ENCODE measurements around the gene CDH8.

CDH8 gene

GRCh38 chr16:61644736-61645135, 391.5 kb downstream of the CDH8 start:
- no peak for DNase-seq (ENCODE audit: low spot score)

DNA sequence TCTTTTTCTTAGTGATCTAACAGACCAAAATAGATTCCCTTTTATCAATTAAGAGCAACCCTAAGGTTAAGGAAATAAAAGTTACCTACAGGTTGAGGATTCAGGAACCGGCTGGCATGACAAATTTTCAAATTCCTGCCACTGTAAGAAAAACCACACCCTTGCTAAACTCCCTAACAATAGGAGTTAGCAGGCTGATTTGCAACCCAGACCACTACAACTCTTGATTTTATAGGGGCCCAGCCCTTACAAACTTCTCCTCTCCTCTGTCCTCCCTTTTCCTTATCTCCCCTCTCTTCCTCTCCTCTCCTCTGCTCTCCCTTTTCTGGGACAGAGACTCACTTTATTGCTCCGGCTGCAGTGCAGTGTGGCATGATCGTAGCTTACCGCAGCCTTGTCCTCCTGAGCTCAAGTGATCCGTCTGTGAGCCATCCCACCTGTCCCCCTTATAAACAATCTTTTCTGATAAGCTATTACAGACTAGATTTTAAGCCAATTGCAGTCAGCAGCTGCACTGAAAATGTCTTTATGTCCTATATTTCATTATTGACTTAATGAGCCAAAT, 418.9 kb downstream of the CDH8 start:
- DNase-seq (ENCODE audit: low spot score) = no peak

DNA sequence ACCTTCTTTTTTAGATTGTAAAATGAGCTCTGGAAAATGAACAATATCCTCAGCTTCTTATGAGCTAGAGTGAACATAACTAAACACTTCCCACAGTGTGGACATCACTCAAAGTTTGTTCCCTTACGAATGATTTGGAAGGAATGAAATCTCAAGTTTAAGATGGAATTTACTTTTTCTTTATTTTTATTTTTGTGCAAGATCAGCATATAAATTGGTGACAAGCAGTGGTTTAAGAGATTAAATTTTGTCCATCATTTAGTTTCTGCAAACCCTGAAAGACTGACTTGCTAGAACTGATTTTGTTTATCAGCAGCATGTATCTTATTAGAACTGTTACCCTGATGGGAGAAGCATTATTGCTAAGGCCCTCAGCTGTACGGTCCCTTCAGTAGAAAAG, 420.1 kb downstream of the CDH8 start:
- no peak for DNase-seq (ENCODE audit: low spot score)

GRCh38 chr16:61611847-61612491, 424.3 kb downstream of the CDH8 start:
- no peak for DNase-seq (ENCODE audit: low spot score)

DNA sequence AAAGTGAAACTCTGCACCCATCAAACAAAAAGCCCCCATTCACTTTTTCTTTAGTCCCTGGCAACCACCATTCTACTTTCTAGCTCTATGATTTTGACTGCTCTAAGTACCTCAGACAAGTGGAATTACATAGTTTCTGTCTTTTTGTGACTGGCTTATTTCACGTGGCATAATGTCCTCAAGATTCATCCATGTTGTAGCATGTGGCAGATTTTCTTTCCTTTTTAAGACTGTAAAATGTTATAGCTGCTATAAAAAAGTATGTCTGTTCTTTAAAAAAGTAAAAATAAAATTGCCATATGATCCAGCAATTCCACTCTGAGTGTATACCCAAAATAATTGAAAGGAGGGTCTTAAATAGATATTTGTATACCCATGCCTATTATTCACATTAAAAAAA, 429.7 kb downstream of the CDH8 start:
- DNase-seq (ENCODE audit: low spot score) = no peak

Measured in globus pallidus (tissue), 1 donor.